Neural cell (in vitro differentiated cells): ENCODE data around the gene IL20RB. TPM values are rescaled to one million over a fixed set of nuclear protein-coding genes. Genes with fewer than 3 reads are reported as not detected.

Experiments
- H2AFZ ChIP-seq: fragments of 200-600, 300-800 bp; sonication (generic), shearing (Covaris generic); 2 replicates; pipeline ENCODE4 v1.6.0; 2014; ENCODE audit warnings: low read depth, mild to moderate bottlenecking, antibody characterized with exemption, low read length, moderate library complexity
- H3F3A ChIP-seq: fragments of 200-600 bp; shearing (Covaris generic); 2 replicates; pipeline ENCODE4 v1.6.1; 2016; ENCODE audit warnings: mild to moderate bottlenecking, moderate library complexity, mixed read lengths, antibody characterized with exemption, low read length; ENCODE audit not compliant: insufficient read depth, poor library complexity, severe bottlenecking
- H3K27ac ChIP-seq: fragments of 200-600, 300-800 bp; sonication (generic), shearing (Covaris generic); 2 replicates; pipeline ENCODE4 v1.5.1; 2014; ENCODE audit warnings: mild to moderate bottlenecking, low read length, moderate library complexity
- H3K27me3 ChIP-seq: fragments of 300-800, 200-600 bp; sonication (generic), shearing (Covaris generic); 2 replicates; pipeline ENCODE4 v1.6.0; 2014; ENCODE audit warnings: mild to moderate bottlenecking, low read depth, low read length, moderate library complexity; ENCODE audit not compliant: insufficient read depth
- H3K36me3 ChIP-seq: fragments of 300-800, 200-600 bp; sonication (generic), shearing (Covaris generic); 2 replicates; pipeline ENCODE4 v1.5.1; 2014; ENCODE audit warnings: mild to moderate bottlenecking, antibody characterized with exemption, low read length, moderate library complexity; ENCODE audit not compliant: insufficient read depth
- H3K4me2 ChIP-seq: fragments of 300-800, 200-600 bp; sonication (generic), shearing (Covaris generic); 2 replicates; pipeline ENCODE4 v1.6.0; 2014; ENCODE audit warnings: mild to moderate bottlenecking, low read length
- H3K4me3 ChIP-seq: fragments of 300-800, 200-600 bp; sonication (generic), shearing (Covaris generic); 2 replicates; pipeline ENCODE4 v1.5.1; 2014; ENCODE audit warnings: mild to moderate bottlenecking, low read length, moderate library complexity
- H3K79me2 ChIP-seq: fragments of 200-600 bp; shearing (Covaris generic); replicated peaks from 2 replicates; pipeline ENCODE4 v1.6.0; 2014; ENCODE audit warnings: mild to moderate bottlenecking, low read length, moderate library complexity; ENCODE audit not compliant: insufficient read depth
- H3K9ac ChIP-seq: fragments of 300-800, 200-600 bp; sonication (generic), shearing (Covaris generic); 2 replicates; pipeline ENCODE4 v1.6.1; 2016; ENCODE audit warnings: mild to moderate bottlenecking, low read length, mixed read lengths
- H3K9me2 ChIP-seq: fragments of 200-600 bp; shearing (Covaris generic); 2 replicates; pipeline ENCODE4 v1.6.1; 2016; ENCODE audit warnings: mild to moderate bottlenecking, low read length, mixed read lengths; ENCODE audit not compliant: insufficient read depth
- H3K9me3 ChIP-seq: fragments of 200-600, 300-800 bp; sonication (generic), shearing (Covaris generic); 2 replicates; pipeline ENCODE4 v1.6.1; 2016; ENCODE audit warnings: mild to moderate bottlenecking, mixed run types, low read length, moderate library complexity, mixed read lengths
- H4K20me1 ChIP-seq: fragments of 200-600 bp; shearing (Covaris generic); 2 replicates; pipeline ENCODE4 v1.6.1; 2016; ENCODE audit warnings: mild to moderate bottlenecking, mixed run types; ENCODE audit not compliant: insufficient read depth
- EP300 ChIP-seq: fragments of 450-650 bp; conservative IDR thresholded peaks from 2 replicates; pipeline ENCODE4 v1.6.1; 2014; ENCODE audit warnings: antibody characterized with exemption, mild to moderate bottlenecking, moderate library complexity; ENCODE audit not compliant: poor library complexity, severe bottlenecking
- EZH2 ChIP-seq: fragments of 200-600, 300-800 bp; shearing (Covaris generic), sonication (generic); IDR thresholded peaks from 2 replicates; pipeline ENCODE4 v1.6.1; 2014; ENCODE audit warnings: antibody characterized with exemption, low read length, borderline replicate concordance, mild to moderate bottlenecking; ENCODE audit not compliant: insufficient read depth, poor library complexity, severe bottlenecking
- MXI1 ChIP-seq: fragments of 450-650 bp; conservative IDR thresholded peaks from 2 replicates; pipeline ENCODE4 v1.6.1; 2014; ENCODE audit warnings: antibody characterized with exemption, mild to moderate bottlenecking; ENCODE audit not compliant: poor library complexity, severe bottlenecking
- POLR2AphosphoS5 ChIP-seq: IDR thresholded peaks from 2 replicates; pipeline ENCODE4 v1.6.1; 2012
- RAD21 ChIP-seq: fragments of 450-650 bp; conservative IDR thresholded peaks from 2 replicates; pipeline ENCODE4 v1.6.1; 2014; ENCODE audit warnings: antibody characterized with exemption, mild to moderate bottlenecking, moderate library complexity
- SMC3 ChIP-seq: fragments of 450-650 bp; conservative IDR thresholded peaks from 2 replicates; pipeline ENCODE4 v1.6.1; 2014; ENCODE audit warnings: antibody characterized with exemption, mild to moderate bottlenecking, moderate library complexity; ENCODE audit not compliant: poor library complexity
- TAF1 ChIP-seq: IDR thresholded peaks from 2 replicates; pipeline ENCODE4 v1.6.1; 2012; ENCODE audit warnings: low read depth
- polyA plus RNA-seq: library from polyadenylated mRNA; depleted of rRNA; stranded (reverse); fragments of >200 nt; gene quantifications from 2 replicates; pipeline ENCODE4 v1.2.3, GENCODE V29; 2014
- TF ChIP-seq, protein P1 (sequence below): fragments of 450-650 bp; IDR thresholded peaks from 2 replicates; pipeline ENCODE4 v1.5.1; 2014; ENCODE audit warnings: antibody characterized with exemption, mild to moderate bottlenecking, moderate library complexity; ENCODE audit not compliant: poor library complexity, severe bottlenecking
- TF ChIP-seq, protein P2 (sequence below): IDR thresholded peaks from 2 replicates; pipeline ENCODE4 v1.6.1; 2012; ENCODE audit warnings: borderline replicate concordance

The IL20RB gene
- polyA plus RNA-seq, 1 donor from 2014 or later = 3.0 TPM

DNA sequence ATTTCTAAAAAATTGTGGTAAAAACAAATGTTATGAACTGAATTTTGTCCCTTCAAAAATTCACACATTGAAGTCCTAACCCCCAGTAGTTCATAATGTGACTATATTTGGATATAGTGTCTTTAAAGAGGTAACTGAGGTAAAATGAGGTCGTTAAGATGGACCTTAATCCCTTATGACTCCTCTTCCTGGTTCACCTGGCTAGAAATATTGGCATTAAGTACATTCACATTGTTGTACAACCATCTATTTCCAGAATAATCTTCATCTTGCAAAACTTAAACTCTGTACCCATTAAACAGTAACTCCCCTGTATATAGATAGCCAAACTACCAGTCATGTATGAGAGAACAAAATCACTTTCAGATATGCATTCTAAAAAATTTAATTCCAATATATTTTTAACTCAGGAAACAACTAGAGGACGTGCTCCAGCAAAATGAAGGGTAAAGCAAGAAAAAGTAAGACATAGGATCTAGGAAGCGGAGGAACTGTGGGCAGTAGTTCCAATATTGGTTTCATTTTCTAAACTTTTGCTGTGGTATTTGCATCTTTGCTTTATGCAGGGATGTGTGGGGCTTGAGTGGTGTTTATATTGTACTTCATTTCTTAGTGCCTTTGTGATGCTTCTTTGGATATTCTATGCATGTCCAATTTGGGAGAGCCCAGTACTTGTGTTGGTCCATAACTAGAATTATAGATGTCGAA lies 36.7 kb upstream of the IL20RB start:
- H3K79me2 ChIP-seq = peaks cover 7% of the 10 kb centered on the region

DNA sequence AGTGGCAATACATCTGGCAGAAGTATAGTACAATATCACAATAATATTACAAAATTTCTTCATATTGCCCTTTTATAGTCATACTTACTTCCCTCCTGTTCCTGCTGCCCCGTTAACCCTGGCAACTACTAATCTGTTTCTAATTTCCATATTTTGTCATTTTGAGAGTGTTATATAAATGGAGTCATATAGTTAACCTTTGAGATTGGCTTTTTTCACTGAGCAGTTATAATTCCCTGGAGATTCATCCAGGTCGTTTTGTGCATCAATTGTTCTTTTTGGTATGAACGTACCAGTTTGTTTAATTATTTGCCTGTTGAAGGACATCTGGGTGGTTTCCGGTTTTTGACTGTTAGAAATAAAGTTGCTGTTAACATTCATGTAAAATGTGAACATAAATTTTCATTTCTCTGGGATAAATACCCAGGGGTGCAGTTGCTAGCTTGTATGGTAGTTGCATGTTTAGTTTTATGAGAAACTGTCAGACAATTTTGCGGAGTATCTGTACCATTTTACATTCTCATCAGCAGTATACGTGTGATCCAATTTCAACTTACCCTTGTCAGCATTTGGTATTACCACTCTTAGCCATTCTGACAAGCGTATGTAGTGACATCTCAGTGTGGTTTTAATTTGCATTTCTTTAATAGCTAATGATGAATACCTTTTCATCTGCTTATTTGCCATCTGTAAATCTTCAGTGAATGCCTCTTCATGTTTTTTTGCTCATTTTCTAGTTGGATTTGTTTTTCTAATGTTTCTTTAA lies 32.2 kb upstream of the IL20RB start:
- Histone ChIP-seq H3F3A (no peaks in the 10 kb centered on the region), H3K9me2 (no peaks in the 10 kb centered on the region), H3K79me2 (peaks cover 5% of the 10 kb centered on the region), H2AFZ (no peak overlapping the region), H3K27ac (no peak overlapping the region), H3K27me3 (no peaks in the 10 kb centered on the region), H3K36me3 (no peaks in the 10 kb centered on the region), H3K4me2 (no peak overlapping the region), H3K4me3 (no peak overlapping the region), H4K20me1 (no peaks in the 10 kb centered on the region), H3K9me3 (no peaks in the 10 kb centered on the region), H3K9ac (no peak overlapping the region)
- TF ChIP-seq, protein P1, sequence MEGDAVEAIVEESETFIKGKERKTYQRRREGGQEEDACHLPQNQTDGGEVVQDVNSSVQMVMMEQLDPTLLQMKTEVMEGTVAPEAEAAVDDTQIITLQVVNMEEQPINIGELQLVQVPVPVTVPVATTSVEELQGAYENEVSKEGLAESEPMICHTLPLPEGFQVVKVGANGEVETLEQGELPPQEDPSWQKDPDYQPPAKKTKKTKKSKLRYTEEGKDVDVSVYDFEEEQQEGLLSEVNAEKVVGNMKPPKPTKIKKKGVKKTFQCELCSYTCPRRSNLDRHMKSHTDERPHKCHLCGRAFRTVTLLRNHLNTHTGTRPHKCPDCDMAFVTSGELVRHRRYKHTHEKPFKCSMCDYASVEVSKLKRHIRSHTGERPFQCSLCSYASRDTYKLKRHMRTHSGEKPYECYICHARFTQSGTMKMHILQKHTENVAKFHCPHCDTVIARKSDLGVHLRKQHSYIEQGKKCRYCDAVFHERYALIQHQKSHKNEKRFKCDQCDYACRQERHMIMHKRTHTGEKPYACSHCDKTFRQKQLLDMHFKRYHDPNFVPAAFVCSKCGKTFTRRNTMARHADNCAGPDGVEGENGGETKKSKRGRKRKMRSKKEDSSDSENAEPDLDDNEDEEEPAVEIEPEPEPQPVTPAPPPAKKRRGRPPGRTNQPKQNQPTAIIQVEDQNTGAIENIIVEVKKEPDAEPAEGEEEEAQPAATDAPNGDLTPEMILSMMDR = no peak
- no peak for TF ChIP-seq SMC3
- TF ChIP-seq RAD21 = no peak
- TF ChIP-seq MXI1 = no peak
- TF ChIP-seq, protein P2, sequence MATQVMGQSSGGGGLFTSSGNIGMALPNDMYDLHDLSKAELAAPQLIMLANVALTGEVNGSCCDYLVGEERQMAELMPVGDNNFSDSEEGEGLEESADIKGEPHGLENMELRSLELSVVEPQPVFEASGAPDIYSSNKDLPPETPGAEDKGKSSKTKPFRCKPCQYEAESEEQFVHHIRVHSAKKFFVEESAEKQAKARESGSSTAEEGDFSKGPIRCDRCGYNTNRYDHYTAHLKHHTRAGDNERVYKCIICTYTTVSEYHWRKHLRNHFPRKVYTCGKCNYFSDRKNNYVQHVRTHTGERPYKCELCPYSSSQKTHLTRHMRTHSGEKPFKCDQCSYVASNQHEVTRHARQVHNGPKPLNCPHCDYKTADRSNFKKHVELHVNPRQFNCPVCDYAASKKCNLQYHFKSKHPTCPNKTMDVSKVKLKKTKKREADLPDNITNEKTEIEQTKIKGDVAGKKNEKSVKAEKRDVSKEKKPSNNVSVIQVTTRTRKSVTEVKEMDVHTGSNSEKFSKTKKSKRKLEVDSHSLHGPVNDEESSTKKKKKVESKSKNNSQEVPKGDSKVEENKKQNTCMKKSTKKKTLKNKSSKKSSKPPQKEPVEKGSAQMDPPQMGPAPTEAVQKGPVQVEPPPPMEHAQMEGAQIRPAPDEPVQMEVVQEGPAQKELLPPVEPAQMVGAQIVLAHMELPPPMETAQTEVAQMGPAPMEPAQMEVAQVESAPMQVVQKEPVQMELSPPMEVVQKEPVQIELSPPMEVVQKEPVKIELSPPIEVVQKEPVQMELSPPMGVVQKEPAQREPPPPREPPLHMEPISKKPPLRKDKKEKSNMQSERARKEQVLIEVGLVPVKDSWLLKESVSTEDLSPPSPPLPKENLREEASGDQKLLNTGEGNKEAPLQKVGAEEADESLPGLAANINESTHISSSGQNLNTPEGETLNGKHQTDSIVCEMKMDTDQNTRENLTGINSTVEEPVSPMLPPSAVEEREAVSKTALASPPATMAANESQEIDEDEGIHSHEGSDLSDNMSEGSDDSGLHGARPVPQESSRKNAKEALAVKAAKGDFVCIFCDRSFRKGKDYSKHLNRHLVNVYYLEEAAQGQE = no peak
- TF ChIP-seq POLR2AphosphoS5 = no peak
- TF ChIP-seq EZH2 = no peak

More for the DNA sequence above, 36.7 kb upstream of the IL20RB start:
- H2AFZ ChIP-seq = no peak overlapping the region
- no peak overlapping the region for H3K4me3 ChIP-seq
- TF ChIP-seq RAD21 (no peak), EZH2 (no peak), TAF1 (no peak), MXI1 (no peak), EP300 (no peak), SMC3 (no peak), POLR2AphosphoS5 (no peak)
- TF ChIP-seq, protein P2 = no peak
- TF ChIP-seq, protein P1 = no peak
- no peaks in the 10 kb centered on the region for H3K9me3 ChIP-seq
- H3K4me2 ChIP-seq = no peak overlapping the region
- no peaks in the 10 kb centered on the region for H4K20me1 ChIP-seq
- no peaks in the 10 kb centered on the region for H3F3A ChIP-seq
- H3K27me3 ChIP-seq = no peaks in the 10 kb centered on the region
- no peak overlapping the region for H3K27ac ChIP-seq
- H3K9me2 ChIP-seq = no peaks in the 10 kb centered on the region
- H3K9ac ChIP-seq = no peak overlapping the region
- no peaks in the 10 kb centered on the region for H3K36me3 ChIP-seq
